ENCODE results near the gene VPS13C.

DNA sequence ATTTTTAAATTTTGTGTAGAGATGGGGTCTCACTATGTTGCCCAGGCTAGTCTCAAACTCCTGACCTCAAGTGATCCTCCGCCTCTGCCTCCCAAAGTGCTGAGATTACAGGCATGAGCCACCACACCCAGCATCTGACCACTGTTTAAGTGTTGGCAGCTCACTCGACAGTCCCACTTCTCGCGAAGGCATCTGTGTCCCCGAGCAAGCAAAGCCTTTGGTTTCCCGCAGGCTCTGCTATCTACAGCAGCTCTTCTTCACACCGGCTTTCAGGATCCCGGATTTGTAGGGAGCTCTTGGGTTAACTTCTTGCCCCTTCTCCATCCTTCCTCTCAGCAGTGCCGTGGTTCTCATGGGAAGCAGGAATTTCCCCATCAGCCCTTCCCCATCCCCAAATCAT lies 240.9 kb downstream of the VPS13C start:
- TF ChIP-seq, protein P1, sequence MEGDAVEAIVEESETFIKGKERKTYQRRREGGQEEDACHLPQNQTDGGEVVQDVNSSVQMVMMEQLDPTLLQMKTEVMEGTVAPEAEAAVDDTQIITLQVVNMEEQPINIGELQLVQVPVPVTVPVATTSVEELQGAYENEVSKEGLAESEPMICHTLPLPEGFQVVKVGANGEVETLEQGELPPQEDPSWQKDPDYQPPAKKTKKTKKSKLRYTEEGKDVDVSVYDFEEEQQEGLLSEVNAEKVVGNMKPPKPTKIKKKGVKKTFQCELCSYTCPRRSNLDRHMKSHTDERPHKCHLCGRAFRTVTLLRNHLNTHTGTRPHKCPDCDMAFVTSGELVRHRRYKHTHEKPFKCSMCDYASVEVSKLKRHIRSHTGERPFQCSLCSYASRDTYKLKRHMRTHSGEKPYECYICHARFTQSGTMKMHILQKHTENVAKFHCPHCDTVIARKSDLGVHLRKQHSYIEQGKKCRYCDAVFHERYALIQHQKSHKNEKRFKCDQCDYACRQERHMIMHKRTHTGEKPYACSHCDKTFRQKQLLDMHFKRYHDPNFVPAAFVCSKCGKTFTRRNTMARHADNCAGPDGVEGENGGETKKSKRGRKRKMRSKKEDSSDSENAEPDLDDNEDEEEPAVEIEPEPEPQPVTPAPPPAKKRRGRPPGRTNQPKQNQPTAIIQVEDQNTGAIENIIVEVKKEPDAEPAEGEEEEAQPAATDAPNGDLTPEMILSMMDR (IDR thresholded peaks at IDR 0.05): no peak
- TF ChIP-seq EHF (CRISPR knock-in tag; IDR thresholded peaks at IDR 0.05) (no peak), HOXB5 (CRISPR knock-in tag; IDR thresholded peaks at IDR 0.05) (no peak), RARB (CRISPR knock-in tag; IDR thresholded peaks at IDR 0.05) (no peak), PBX3 (IDR thresholded peaks at IDR 0.05) (no peak), MYC (IDR thresholded peaks at IDR 0.05; ENCODE audit: borderline replicate concordance, low read length) (no peak), CBX2 (IDR thresholded peaks at IDR 0.05; ENCODE audit: borderline replicate concordance, low read depth) (no peak), SMC3 (IDR thresholded peaks at IDR 0.05) (no peak), SREBF2 (IDR thresholded peaks at IDR 0.05) (no peak), EP300 (IDR thresholded peaks at IDR 0.05) (no peak)
- TF ChIP-seq, protein P2, sequence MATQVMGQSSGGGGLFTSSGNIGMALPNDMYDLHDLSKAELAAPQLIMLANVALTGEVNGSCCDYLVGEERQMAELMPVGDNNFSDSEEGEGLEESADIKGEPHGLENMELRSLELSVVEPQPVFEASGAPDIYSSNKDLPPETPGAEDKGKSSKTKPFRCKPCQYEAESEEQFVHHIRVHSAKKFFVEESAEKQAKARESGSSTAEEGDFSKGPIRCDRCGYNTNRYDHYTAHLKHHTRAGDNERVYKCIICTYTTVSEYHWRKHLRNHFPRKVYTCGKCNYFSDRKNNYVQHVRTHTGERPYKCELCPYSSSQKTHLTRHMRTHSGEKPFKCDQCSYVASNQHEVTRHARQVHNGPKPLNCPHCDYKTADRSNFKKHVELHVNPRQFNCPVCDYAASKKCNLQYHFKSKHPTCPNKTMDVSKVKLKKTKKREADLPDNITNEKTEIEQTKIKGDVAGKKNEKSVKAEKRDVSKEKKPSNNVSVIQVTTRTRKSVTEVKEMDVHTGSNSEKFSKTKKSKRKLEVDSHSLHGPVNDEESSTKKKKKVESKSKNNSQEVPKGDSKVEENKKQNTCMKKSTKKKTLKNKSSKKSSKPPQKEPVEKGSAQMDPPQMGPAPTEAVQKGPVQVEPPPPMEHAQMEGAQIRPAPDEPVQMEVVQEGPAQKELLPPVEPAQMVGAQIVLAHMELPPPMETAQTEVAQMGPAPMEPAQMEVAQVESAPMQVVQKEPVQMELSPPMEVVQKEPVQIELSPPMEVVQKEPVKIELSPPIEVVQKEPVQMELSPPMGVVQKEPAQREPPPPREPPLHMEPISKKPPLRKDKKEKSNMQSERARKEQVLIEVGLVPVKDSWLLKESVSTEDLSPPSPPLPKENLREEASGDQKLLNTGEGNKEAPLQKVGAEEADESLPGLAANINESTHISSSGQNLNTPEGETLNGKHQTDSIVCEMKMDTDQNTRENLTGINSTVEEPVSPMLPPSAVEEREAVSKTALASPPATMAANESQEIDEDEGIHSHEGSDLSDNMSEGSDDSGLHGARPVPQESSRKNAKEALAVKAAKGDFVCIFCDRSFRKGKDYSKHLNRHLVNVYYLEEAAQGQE (IDR thresholded peaks at IDR 0.05): no peak

Measured in A549 (cell line).